GM19395 (cell line): ENCODE data around the gene SFMBT1.
A peak's percentile ranks its signal among the peaks of the same experiment; 100 is the strongest.

ENCODE experiments used
- ATAC-seq: cut with Tn5 transposase; IDR thresholded peaks from one replicate; pipeline ENCODE4 v1.9.1; 2021; ENCODE audit warnings: mild to moderate bottlenecking, moderate library complexity; ENCODE audit not compliant: unreplicated experiment

SFMBT1 gene

GRCh38 chr3:52925405-52926313 is 120.2 kb downstream of the SFMBT1 start:
- ATAC-seq, result no peak

GRCh38 chr3:52923963-52924362 is 121.9 kb downstream of the SFMBT1 start:
- ATAC-seq, result no peak

- ATAC-seq, result no peak
Observed at GRCh38 chr3:52920841-52921240, 125.0 kb downstream of the SFMBT1 start.

DNA sequence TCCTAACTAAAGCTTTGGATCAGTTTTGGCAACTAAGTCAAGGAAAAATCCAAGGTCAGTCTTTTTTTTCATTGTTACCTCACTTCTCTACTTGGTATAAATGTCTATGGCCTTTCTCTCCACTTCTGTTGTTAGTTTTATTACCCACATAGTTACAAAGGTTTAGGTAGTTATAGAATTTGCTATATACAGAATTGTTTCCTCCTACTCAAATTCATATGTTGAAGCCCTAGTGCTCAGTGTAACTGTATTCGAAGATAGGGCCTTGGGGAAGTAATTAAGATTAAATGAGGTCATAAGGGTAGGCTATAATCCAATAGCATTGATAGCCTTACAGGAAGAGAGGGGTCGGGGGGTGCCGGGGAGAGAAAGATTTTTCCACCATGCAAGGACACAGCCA is 128.8 kb downstream of the SFMBT1 start:
- ATAC-seq, result no peak

GRCh38 chr3:52915294-52915693 is 130.6 kb downstream of the SFMBT1 start:
- ATAC-seq, result no peak

- no peak for ATAC-seq
Observed at GRCh38 chr3:52912885-52913731, 132.8 kb downstream of the SFMBT1 start.

DNA sequence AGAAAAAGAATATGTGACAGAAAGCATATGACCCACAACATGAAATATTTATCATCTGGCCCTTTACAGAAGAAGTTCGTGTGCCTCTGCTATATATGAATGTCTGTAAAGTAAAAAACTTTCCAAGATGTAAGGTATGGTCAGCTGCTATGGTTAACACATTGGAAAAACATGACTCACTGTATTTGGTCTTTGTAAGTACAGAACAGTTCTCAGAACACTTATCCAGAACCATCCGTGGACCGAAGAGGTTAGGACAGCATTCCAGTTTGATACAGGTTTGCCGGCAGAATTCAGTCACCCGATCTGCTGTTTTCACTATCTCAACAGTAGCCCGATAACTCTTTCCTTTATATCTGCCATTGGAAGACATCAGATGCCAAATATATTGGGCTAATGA is 135.1 kb downstream of the SFMBT1 start:
- no peak for ATAC-seq

- no peak for ATAC-seq
Observed at GRCh38 chr3:52907497-52907896, 138.4 kb downstream of the SFMBT1 start.

- ATAC-seq, result no peak
Observed at GRCh38 chr3:52904552-52904951, 141.3 kb downstream of the SFMBT1 start.

GRCh38 chr3:52904000-52904399 is 141.9 kb downstream of the SFMBT1 start:
- no peak for ATAC-seq

- ATAC-seq, result peak; percentile 92
Observed at GRCh38 chr3:52897130-52898122, 148.4 kb downstream of the SFMBT1 start, which contains the start of gene STIMATE. TSS of gene STIMATE (minus strand) at chr3:52897548. CDS start at chr3:52897450, 98 bp downstream.

DNA sequence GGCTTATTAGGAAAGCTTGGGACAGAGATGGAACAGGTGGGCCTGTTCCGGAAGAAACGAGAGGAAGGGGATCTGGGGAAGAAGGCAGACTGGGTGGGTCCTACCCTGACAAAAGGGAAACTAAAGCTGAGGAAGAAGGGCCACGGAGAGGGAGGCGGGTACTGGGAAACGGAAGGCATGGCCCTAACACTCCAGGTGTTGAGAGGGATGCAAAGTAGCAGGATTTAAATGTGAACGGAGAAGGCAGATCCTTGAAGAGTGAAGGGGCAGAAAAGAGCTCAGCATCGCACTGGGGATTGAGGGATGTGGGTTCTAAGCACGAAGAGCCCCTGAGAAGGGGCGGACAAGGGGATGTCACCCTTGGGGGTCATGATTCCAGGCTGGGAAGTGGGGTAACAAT is 149.3 kb downstream of the SFMBT1 start:
- ATAC-seq, result no peak

GRCh38 chr3:52896151-52896550 is 149.7 kb downstream of the SFMBT1 start:
- ATAC-seq, result no peak

DNA sequence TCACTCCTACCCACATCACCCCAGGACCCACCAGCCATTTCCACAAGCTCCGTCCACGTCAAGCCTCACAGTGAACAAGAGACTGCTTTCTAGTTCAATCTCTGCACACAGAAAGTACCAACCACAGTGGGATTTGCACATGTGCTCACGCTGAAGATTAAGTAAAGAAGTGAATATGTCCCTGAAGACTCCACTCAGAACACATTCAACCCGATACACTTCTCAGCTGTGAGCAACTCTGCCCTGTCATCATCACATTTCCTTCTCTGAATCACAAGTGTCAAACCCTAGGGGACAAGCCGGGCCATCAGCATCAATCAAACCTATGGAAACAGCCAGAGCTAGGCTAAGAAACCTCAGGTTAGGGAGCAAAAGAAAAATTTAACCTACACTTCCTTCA is 150.5 kb downstream of the SFMBT1 start:
- ATAC-seq, result no peak

DNA sequence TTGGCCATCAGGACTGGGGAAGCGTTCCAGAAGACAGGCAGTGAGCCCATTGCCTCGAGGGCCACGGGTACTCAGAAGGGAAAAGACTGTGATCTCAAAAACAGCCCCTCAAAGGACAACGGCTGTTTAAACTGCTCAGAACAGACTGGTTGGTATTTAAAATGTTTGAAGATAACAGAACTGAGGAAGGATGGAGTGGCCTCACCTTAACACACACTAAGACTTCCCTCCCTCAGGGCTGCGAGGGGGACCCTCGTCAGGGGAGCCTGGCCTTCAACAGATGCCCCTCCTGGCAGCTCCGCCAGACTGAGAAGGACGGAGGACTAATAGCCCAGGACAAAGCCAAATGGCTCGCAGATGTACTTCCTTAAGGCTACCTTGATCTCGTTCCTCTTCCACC is 151.1 kb downstream of the SFMBT1 start:
- no peak for ATAC-seq

- no peak for ATAC-seq
Observed at GRCh38 chr3:52893723-52894122, 152.2 kb downstream of the SFMBT1 start.

GRCh38 chr3:52892625-52893311 is 153.1 kb downstream of the SFMBT1 start:
- ATAC-seq, result no peak

DNA sequence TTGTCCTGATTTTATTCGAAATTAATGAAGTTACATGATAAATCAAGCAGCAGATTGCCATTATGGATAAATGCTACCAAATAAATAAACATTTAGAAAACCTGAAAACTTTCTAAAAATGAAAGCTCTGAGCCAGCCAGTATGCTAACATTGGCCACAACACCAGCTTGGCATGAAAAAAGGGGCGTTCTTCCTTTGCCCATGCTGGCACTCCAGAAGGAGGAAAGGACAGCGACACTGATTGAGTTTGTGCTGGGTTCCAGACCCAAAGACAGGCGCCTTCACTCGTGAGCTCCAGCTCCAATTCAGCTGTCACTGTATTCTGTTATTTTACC is 153.6 kb downstream of the SFMBT1 start:
- ATAC-seq, result no peak

- no peak for ATAC-seq
Observed at GRCh38 chr3:52891615-52892081, 154.2 kb downstream of the SFMBT1 start.

DNA sequence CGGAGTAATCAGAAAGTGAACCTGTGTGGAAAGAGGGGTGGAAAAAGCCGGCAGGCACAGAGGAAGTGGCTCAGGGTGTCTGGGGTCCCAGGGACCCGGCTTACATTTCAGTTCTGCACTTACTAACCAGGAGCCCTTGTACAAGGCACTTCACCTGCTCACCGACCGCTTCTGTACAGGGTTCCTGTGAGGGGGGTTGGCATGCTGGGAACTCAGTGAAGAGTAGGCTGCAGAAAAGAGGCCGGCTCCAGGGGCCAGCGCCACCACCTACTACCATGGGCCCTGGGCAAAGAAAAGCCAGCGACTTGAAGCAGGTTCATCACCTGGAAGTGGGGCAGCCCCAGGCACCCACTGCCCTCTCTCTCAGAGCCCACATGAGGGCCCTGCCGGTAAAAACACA is 154.7 kb downstream of the SFMBT1 start:
- no peak for ATAC-seq
